ENCODE measurements around the gene ARHGEF4. TPM values are rescaled to one million over a fixed set of nuclear protein-coding genes. Genes with fewer than 3 reads are reported as not detected.
"Not testable (repeated sequence)": the region's sequence is repeated elsewhere in the genome, so short reads cannot be mapped to it uniquely, and the experiment has no call there.

The ARHGEF4 gene
- total and polyA plus RNA-seq, 7 donors: 1.7 to 32.4 (median 17.2) TPM; not detected in 1

GRCh38 chr2:131077182-131077846 is 240.6 kb downstream of the ARHGEF4 start:
- Histone ChIP-seq H3K27me3 (no peaks in the 10 kb centered on the region), H3K27ac (no peak overlapping the region), H3K36me3 (peaks cover 9 to 75% (median 32%) of the 10 kb centered on the region in 4 donors), H3K4me3 (no peak overlapping the region), H3K9me3 (no peaks in the 10 kb centered on the region), H3K4me1 (peaks cover 0 to 23% (median 13%) of the 10 kb centered on the region in 4 donors)
- 86 to 91% methylated on average over 11 of the region's 11 CpGs for WGBS, 2 donors
- no peak for DNase-seq
- no peak for TF ChIP-seq POLR2AphosphoS5 (IDR thresholded peaks at IDR 0.05)
- no peak for TF ChIP-seq CTCF (IDR thresholded peaks at IDR 0.05)
- no peak for TF ChIP-seq EP300 (IDR thresholded peaks at IDR 0.05)
- TF ChIP-seq POLR2A (IDR thresholded peaks at IDR 0.05): no peak
- intact Hi-C loops (cut with DNase I): no loop called here

GRCh38 chr2:131077966-131078365 is 241.3 kb downstream of the ARHGEF4 start:
- no peak for DNase-seq
- Histone ChIP-seq H3K9me3 (no peaks in the 10 kb centered on the region), H3K27ac (no peak overlapping the region), H3K4me3 (no peak overlapping the region), H3K4me1 (peaks cover 0 to 23% (median 13%) of the 10 kb centered on the region in 4 donors), H3K27me3 (no peaks in the 10 kb centered on the region), H3K36me3 (peaks cover 9 to 74% (median 32%) of the 10 kb centered on the region in 4 donors)
- intact Hi-C loops (cut with DNase I): no loop called here
- TF ChIP-seq EP300 (IDR thresholded peaks at IDR 0.05) (no peak), POLR2AphosphoS5 (IDR thresholded peaks at IDR 0.05) (no peak), POLR2A (IDR thresholded peaks at IDR 0.05) (no peak), CTCF (IDR thresholded peaks at IDR 0.05) (no peak)
- 47 to 79% methylated on average over 3 of the region's 3 CpGs for whole genome bisulfite sequencing, 2 donors

GRCh38 chr2:131079931-131080330 is 243.2 kb downstream of the ARHGEF4 start:
- H3K27ac ChIP-seq; intact Hi-C loops (cut with DNase I); H3K27me3 ChIP-seq; H3K9me3 ChIP-seq; DNase-seq; H3K4me3 ChIP-seq: not testable (repeated sequence)
- H3K4me1 ChIP-seq: peaks cover 0 to 20% (median 9%) of the 10 kb centered on the region in 4 donors
- peaks cover 9 to 69% (median 32%) of the 10 kb centered on the region in 4 donors for H3K36me3 ChIP-seq
- 88 to 92% methylated on average over 6 of the region's 6 CpGs for WGBS, 2 donors

- Histone ChIP-seq H3K4me3 (no peak overlapping the region), H3K4me1 (peaks cover 0 to 29% (median 17%) of the 10 kb centered on the region in 4 donors), H3K27me3 (no peaks in the 10 kb centered on the region), H3K36me3 (peaks cover 9 to 67% (median 28%) of the 10 kb centered on the region in 4 donors), H3K9me3 (no peaks in the 10 kb centered on the region), H3K27ac (no peak overlapping the region)
- no peak for DNase-seq
- no peak for TF ChIP-seq POLR2A (IDR thresholded peaks at IDR 0.05)
- intact Hi-C loops (cut with DNase I): no loop called here
- 95% methylated on average over 4 of the region's 4 CpGs for WGBS, 2 donors
These were observed 244.5 kb downstream of the ARHGEF4 start for GRCh38 chr2:131081190-131081589.

- Histone ChIP-seq H3K9me3 (no peaks in the 10 kb centered on the region), H3K36me3 (peaks cover 6 to 58% (median 21%) of the 10 kb centered on the region in 4 donors), H3K4me1 (peaks cover 0 to 21% (median 11%) of the 10 kb centered on the region in 4 donors), H3K4me3 (no peak overlapping the region), H3K27me3 (no peaks in the 10 kb centered on the region), H3K27ac (no peak overlapping the region)
- 76 to 83% methylated on average over 2 of the region's 2 CpGs for WGBS, 2 donors
- no peak for DNase-seq
- TF ChIP-seq CTCF (IDR thresholded peaks at IDR 0.05): no peak
- intact Hi-C loops (cut with DNase I): no loop called here
These were observed 248.9 kb downstream of the ARHGEF4 start for GRCh38 chr2:131085646-131086045.

Measured in sigmoid colon (tissue), 7 donors.